H1 (cell line): ENCODE results near the gene BAIAP2.

Experiments
- BRCA1 ChIP-seq: IDR thresholded peaks from 2 replicates; pipeline ENCODE4 v1.6.1; 2012; ENCODE audit warnings: low read depth, low read length, improper control_type of control experiment
- CTCF ChIP-seq, 3 experiments: IDR thresholded peaks; 1 replicate in 2 of 3; 2 replicates in 1 of 3; pipeline versions ENCODE4 v1.5.1 to v1.6.1; 2011; ENCODE audit warnings: low read length in 3 of 3, mild to moderate bottlenecking in 3 of 3, inconsistent platforms in 2 of 3, low read depth in 1 of 3, moderate library complexity in 1 of 3; ENCODE audit not compliant: insufficient read depth in 1 of 3; ENCODE audit errors: control extremely low read depth in 1 of 3
- EP300 ChIP-seq, 2 experiments: IDR thresholded peaks; 1 replicate in 1 of 2; 2 replicates in 1 of 2; pipeline ENCODE4 v1.6.1; 2011 to 2012; ENCODE audit warnings: low read depth in 2 of 2, low read length in 2 of 2, mild to moderate bottlenecking in 2 of 2, borderline replicate concordance in 1 of 2, inconsistent platforms in 1 of 2, moderate library complexity in 1 of 2
- FOSL1 ChIP-seq: IDR thresholded peaks from 2 replicates; pipeline ENCODE4 v1.6.1; 2011; ENCODE audit warnings: mild to moderate bottlenecking, low read depth, low read length, moderate library complexity; ENCODE audit not compliant: insufficient read depth
- KDM1A ChIP-seq: fragments of 200-600, 300-600 bp; sonication (generic); IDR thresholded peaks from 2 replicates; pipeline ENCODE4 v1.7.1; 2016; ENCODE audit warnings: mild to moderate bottlenecking, low read length, borderline replicate concordance
- POLR2AphosphoS5 ChIP-seq: IDR thresholded peaks from 2 replicates; pipeline ENCODE4 v1.6.1; 2011; ENCODE audit warnings: low read depth, low read length

GRCh38 chr17:81112450-81112849 is 77.5 kb downstream of the BAIAP2 start:
- TF ChIP-seq CTCF (IDR thresholded peaks at IDR 0.05; ENCODE audit: control extremely low read depth in 1 of 3, insufficient read depth in 1 of 3, low read depth in 1 of 3, low read length in 3 of 3) (no peak), KDM1A (no peak), EP300 (IDR thresholded peaks at IDR 0.05; ENCODE audit: borderline replicate concordance in 1 of 2, low read depth in 2 of 2, low read length in 2 of 2) (no peak), FOSL1 (no peak), POLR2AphosphoS5 (no peak), BRCA1 (no peak)
